ENCODE results near the gene SF3B5.
A peak's percentile ranks its signal among the peaks of the same experiment; 100 is the strongest.
"Not testable (repeated sequence)": the region's sequence is repeated elsewhere in the genome, so short reads cannot be mapped to it uniquely, and the experiment has no call there.

Gene SF3B5

GRCh38 chr6:144104898-144105487 lies 9.6 kb upstream of the SF3B5 start:
- DNase-seq (ENCODE audit: low read depth): peak; percentile 30

- DNase-seq (ENCODE audit: low read depth): no peak
Measured at GRCh38 chr6:144104488-144104887, 9.1 kb upstream of the SF3B5 start.

- no peak for DNase-seq (ENCODE audit: low read depth)
Measured at GRCh38 chr6:144103026-144103563, 7.7 kb upstream of the SF3B5 start.

- no peak for DNase-seq (ENCODE audit: low read depth)
Measured at GRCh38 chr6:144098993-144099392, 3.6 kb upstream of the SF3B5 start.

- DNase-seq (ENCODE audit: low read depth): no peak
Measured at GRCh38 chr6:144094731-144095133, 641 bp downstream of the SF3B5 start.

GRCh38 chr6:144093658-144094057 lies 1.7 kb downstream of the SF3B5 start:
- DNase-seq (ENCODE audit: low read depth): no peak

- DNase-seq (ENCODE audit: low read depth): no peak
Measured at GRCh38 chr6:144093236-144093635, 2.1 kb downstream of the SF3B5 start.

GRCh38 chr6:144090384-144090783 lies 5.0 kb downstream of the SF3B5 start:
- DNase-seq (ENCODE audit: low read depth): no peak

- DNase-seq (ENCODE audit: low read depth): no peak
Measured at GRCh38 chr6:144087789-144088426, 7.5 kb downstream of the SF3B5 start.

GRCh38 chr6:144086959-144087358 lies 8.4 kb downstream of the SF3B5 start:
- DNase-seq (ENCODE audit: low read depth): no peak

GRCh38 chr6:144083172-144083571 lies 12.2 kb downstream of the SF3B5 start:
- no peak for DNase-seq (ENCODE audit: low read depth)

GRCh38 chr6:144082412-144082811 lies 13.0 kb downstream of the SF3B5 start:
- DNase-seq (ENCODE audit: low read depth): not testable (repeated sequence)

- DNase-seq (ENCODE audit: low read depth): no peak
Measured at GRCh38 chr6:144077871-144078270, 17.5 kb downstream of the SF3B5 start.

GRCh38 chr6:144075875-144076274 lies 19.5 kb downstream of the SF3B5 start:
- DNase-seq (ENCODE audit: low read depth): no peak

GRCh38 chr6:144075187-144075586 lies 20.2 kb downstream of the SF3B5 start:
- no peak for DNase-seq (ENCODE audit: low read depth)

- DNase-seq (ENCODE audit: low read depth): no peak
Measured at GRCh38 chr6:144073024-144073423, 22.3 kb downstream of the SF3B5 start.

GRCh38 chr6:144069506-144069905 lies 25.9 kb downstream of the SF3B5 start:
- DNase-seq (ENCODE audit: low read depth): no peak

- no peak for DNase-seq (ENCODE audit: low read depth)
Measured at GRCh38 chr6:144068794-144069193, 26.6 kb downstream of the SF3B5 start.

- no peak for DNase-seq (ENCODE audit: low read depth)
Measured at GRCh38 chr6:144066741-144067484, 28.5 kb downstream of the SF3B5 start.

GRCh38 chr6:144066255-144066654 lies 29.1 kb downstream of the SF3B5 start:
- no peak for DNase-seq (ENCODE audit: low read depth)

- no peak for DNase-seq (ENCODE audit: low read depth)
Measured at GRCh38 chr6:144065213-144065660, 30.1 kb downstream of the SF3B5 start.

GRCh38 chr6:144064402-144065212 lies 30.8 kb downstream of the SF3B5 start:
- peak; percentile 54 for DNase-seq (ENCODE audit: low read depth)
